ENCODE data around the gene SUGCT.

SUGCT gene

DNA sequence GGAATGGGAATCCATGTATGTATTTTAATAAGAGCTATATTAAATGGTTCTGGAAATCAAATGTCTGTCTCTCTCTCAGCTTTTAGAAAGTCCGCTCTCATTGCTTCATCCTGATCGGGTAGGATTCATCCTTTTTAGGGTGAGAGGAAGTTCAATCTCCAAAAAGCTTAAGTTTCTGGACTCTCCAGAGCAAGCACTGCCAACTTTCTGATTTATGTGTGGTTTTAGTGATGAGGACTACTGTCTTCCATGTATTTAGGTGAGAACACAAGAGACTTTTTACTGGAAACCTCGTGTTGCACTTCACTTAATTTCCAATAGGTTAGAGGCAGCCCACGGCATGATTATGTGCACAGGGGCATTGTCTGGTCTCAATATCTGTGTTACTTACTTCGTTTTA is 267.9 kb downstream of the SUGCT start:
- TF ChIP-seq, protein P1, sequence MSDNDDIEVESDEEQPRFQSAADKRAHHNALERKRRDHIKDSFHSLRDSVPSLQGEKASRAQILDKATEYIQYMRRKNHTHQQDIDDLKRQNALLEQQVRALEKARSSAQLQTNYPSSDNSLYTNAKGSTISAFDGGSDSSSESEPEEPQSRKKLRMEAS (IDR thresholded peaks at IDR 0.05): no peak
- TF ChIP-seq NFIC (IDR thresholded peaks at IDR 0.05): no peak
- TF ChIP-seq CEBPB (IDR thresholded peaks at IDR 0.05): no peak
- no peak for TF ChIP-seq CREB1 (IDR thresholded peaks at IDR 0.05; ENCODE audit: low read depth)
- no peak for TF ChIP-seq RAD21 (IDR thresholded peaks at IDR 0.05; ENCODE audit: low read depth)
- no peak for TF ChIP-seq YY1 (IDR thresholded peaks at IDR 0.05; ENCODE audit: low read depth)
- TF ChIP-seq TAF1 (IDR thresholded peaks at IDR 0.05; ENCODE audit: low read depth): no peak
- no peak for TF ChIP-seq ZBTB7A (IDR thresholded peaks at IDR 0.05; ENCODE audit: low read depth)
- TF ChIP-seq TEAD4 (IDR thresholded peaks at IDR 0.05): no peak

DNA sequence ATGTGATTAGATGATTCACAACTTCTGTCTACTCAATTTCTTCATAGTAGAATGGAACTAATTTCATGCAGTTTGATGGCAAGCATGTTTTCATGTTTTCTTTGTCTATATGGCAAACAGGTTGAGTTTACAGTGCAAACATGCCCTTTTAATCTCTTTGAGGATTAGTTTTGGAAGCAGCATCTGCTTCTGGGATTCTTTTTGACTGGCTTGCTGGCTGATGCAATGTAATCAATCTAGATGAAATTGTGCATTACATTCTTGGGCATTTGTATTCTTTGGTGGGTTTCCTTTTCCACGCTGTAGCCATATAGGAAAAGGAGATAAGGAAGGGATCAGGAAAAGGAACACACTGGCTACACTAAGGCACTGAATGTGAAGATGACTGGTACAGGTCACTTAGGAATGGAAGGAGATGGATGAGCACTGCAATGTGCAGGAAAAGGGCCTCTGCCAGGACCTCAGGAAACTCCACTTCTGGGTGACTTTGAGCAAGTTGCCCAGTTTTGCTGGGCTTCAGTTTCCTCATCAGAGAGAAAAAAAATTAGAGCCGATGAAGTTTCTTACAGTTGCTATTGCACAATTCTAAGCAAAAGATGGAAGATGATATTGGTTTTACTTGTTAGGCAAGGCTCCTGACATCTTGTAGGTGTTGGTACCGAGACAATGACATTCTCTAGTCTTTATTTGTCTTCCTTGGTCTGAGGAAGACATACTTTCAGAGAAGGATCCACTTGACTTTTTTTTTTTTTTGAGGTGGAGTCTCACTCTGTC is 269.1 kb downstream of the SUGCT start:
- TF ChIP-seq EGR1 (IDR thresholded peaks at IDR 0.05): no peak

DNA sequence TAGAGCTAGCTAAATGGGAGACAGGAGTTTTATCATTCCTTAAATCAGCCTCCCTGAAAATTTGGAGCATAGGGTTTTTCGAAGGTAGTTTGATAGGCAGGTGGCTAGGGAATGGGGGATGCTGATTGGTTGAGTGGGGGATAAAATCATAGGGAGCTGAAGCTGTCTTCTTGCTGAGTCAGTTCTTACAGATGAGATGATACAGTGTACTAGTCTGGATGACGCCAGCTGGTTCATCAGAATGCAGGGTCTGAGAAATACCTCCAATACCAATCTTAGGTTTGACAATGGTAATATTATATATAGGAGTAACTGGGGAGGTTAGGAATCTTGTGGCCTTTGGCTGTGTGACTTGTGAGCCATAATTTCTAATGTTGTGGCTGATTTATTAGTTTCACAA is 271.2 kb downstream of the SUGCT start:
- TF ChIP-seq TEAD4 (IDR thresholded peaks at IDR 0.05) (no peak), EP300 (IDR thresholded peaks at IDR 0.05; ENCODE audit: borderline replicate concordance) (no peak), TCF12 (IDR thresholded peaks at IDR 0.05; ENCODE audit: low read depth) (no peak), FOXM1 (IDR thresholded peaks at IDR 0.05; ENCODE audit: borderline replicate concordance, low read depth) (no peak), NFIC (IDR thresholded peaks at IDR 0.05) (no peak), CEBPB (IDR thresholded peaks at IDR 0.05) (no peak), RAD21 (IDR thresholded peaks at IDR 0.05; ENCODE audit: low read depth) (no peak), YY1 (IDR thresholded peaks at IDR 0.05; ENCODE audit: low read depth) (no peak), ZBTB7A (IDR thresholded peaks at IDR 0.05; ENCODE audit: low read depth) (no peak), EGR1 (IDR thresholded peaks at IDR 0.05) (no peak), TAF1 (IDR thresholded peaks at IDR 0.05; ENCODE audit: low read depth) (no peak)
- TF ChIP-seq, protein P1 (IDR thresholded peaks at IDR 0.05): no peak
- TF ChIP-seq, protein P2, sequence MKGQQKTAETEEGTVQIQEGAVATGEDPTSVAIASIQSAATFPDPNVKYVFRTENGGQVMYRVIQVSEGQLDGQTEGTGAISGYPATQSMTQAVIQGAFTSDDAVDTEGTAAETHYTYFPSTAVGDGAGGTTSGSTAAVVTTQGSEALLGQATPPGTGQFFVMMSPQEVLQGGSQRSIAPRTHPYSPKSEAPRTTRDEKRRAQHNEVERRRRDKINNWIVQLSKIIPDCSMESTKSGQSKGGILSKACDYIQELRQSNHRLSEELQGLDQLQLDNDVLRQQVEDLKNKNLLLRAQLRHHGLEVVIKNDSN (IDR thresholded peaks at IDR 0.05): no peak

DNA sequence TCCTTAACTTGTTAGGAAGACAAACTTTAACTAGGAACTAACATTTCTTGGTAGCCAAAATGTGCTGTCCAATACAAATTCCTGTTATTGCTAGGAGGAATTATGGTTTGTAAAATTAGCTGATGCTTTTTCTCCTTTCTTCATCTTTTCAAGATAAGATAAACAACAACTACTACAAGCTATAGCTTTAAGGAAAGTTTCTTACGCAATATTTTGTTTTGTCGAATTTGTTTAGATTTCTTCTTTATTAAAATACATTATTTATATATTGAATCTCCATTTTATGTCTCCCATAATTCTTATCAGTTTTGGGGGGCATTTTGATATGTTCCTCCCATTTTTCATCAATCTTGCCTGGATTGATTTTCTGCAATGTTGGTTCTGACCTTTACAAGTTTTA is 277.5 kb downstream of the SUGCT start:
- TF ChIP-seq YY1 (IDR thresholded peaks at IDR 0.05; ENCODE audit: low read depth) (no peak), FOXM1 (IDR thresholded peaks at IDR 0.05; ENCODE audit: borderline replicate concordance, low read depth) (no peak), TCF12 (IDR thresholded peaks at IDR 0.05; ENCODE audit: low read depth) (no peak), RAD21 (IDR thresholded peaks at IDR 0.05; ENCODE audit: low read depth) (no peak), ZBTB7A (IDR thresholded peaks at IDR 0.05; ENCODE audit: low read depth) (no peak), NFIC (IDR thresholded peaks at IDR 0.05) (no peak), TEAD4 (IDR thresholded peaks at IDR 0.05) (no peak), EGR1 (IDR thresholded peaks at IDR 0.05) (no peak), CEBPB (IDR thresholded peaks at IDR 0.05) (no peak), CREB1 (IDR thresholded peaks at IDR 0.05; ENCODE audit: low read depth) (no peak), TAF1 (IDR thresholded peaks at IDR 0.05; ENCODE audit: low read depth) (no peak), EP300 (IDR thresholded peaks at IDR 0.05; ENCODE audit: borderline replicate concordance) (no peak)
- TF ChIP-seq, protein P3, sequence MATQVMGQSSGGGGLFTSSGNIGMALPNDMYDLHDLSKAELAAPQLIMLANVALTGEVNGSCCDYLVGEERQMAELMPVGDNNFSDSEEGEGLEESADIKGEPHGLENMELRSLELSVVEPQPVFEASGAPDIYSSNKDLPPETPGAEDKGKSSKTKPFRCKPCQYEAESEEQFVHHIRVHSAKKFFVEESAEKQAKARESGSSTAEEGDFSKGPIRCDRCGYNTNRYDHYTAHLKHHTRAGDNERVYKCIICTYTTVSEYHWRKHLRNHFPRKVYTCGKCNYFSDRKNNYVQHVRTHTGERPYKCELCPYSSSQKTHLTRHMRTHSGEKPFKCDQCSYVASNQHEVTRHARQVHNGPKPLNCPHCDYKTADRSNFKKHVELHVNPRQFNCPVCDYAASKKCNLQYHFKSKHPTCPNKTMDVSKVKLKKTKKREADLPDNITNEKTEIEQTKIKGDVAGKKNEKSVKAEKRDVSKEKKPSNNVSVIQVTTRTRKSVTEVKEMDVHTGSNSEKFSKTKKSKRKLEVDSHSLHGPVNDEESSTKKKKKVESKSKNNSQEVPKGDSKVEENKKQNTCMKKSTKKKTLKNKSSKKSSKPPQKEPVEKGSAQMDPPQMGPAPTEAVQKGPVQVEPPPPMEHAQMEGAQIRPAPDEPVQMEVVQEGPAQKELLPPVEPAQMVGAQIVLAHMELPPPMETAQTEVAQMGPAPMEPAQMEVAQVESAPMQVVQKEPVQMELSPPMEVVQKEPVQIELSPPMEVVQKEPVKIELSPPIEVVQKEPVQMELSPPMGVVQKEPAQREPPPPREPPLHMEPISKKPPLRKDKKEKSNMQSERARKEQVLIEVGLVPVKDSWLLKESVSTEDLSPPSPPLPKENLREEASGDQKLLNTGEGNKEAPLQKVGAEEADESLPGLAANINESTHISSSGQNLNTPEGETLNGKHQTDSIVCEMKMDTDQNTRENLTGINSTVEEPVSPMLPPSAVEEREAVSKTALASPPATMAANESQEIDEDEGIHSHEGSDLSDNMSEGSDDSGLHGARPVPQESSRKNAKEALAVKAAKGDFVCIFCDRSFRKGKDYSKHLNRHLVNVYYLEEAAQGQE (IDR thresholded peaks at IDR 0.05; ENCODE audit: low read depth): no peak
- TF ChIP-seq, protein P1 (IDR thresholded peaks at IDR 0.05): no peak

DNA sequence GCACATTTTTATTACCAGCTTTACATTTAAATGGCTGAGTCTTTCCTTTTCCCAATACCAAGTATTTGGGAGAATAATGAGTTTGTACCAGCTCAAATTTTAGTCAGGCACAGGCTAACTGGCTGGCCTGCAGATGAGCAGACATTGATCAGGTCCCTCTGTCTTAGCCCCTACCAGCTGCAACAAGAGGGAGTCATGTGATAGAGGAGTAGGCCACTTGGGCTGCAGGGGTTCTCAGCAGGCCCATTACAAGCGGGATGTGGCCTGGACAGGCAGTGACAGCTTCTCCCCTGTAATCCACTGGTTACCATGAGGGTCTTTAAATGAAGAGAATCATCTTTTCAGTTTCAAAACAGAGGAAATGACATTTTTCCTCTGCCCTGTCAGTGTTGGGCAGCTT is 283.6 kb downstream of the SUGCT start:
- TF ChIP-seq RAD21 (IDR thresholded peaks at IDR 0.05; ENCODE audit: low read depth): no peak
- no peak for TF ChIP-seq EP300 (IDR thresholded peaks at IDR 0.05; ENCODE audit: borderline replicate concordance)

DNA sequence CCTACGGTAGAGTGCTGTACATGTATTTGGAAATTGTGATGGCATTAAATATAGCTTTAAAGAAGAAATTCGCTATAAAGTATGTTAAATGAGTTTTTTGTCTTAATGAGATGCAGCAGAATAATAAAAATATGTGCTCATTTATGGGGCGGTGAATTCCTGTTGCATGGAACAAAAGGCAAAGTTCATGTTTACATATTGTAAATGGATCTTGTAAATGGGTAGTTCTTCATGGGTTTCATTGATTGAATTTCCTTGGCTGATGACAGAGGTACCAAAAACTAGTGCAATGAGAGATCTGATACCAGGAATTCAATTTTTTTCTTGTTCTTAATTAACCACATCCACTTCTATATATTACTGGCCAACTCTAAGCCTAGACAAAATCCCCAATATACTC is 284.2 kb downstream of the SUGCT start:
- TF ChIP-seq CREB1 (IDR thresholded peaks at IDR 0.05; ENCODE audit: low read depth) (no peak), ZBTB7A (IDR thresholded peaks at IDR 0.05; ENCODE audit: low read depth) (no peak), CEBPB (IDR thresholded peaks at IDR 0.05) (no peak), TCF12 (IDR thresholded peaks at IDR 0.05; ENCODE audit: low read depth) (no peak), EP300 (IDR thresholded peaks at IDR 0.05; ENCODE audit: borderline replicate concordance) (no peak)
- TF ChIP-seq, protein P3 (IDR thresholded peaks at IDR 0.05; ENCODE audit: low read depth): no peak
- TF ChIP-seq, protein P1 (IDR thresholded peaks at IDR 0.05): no peak

All from Ishikawa (cell line).